Pons (tissue), 1 donor: ENCODE measurements around the gene C20orf141.
"Not testable (repeated sequence)": the region's sequence is repeated elsewhere in the genome, so short reads cannot be mapped to it uniquely, and the experiment has no call there.

Source experiments
- DNase-seq: peaks from one replicate; pipeline ENCODE4 v3.0.0-alpha.2; 2016; ENCODE audit warnings: low spot score

Gene C20orf141

DNA sequence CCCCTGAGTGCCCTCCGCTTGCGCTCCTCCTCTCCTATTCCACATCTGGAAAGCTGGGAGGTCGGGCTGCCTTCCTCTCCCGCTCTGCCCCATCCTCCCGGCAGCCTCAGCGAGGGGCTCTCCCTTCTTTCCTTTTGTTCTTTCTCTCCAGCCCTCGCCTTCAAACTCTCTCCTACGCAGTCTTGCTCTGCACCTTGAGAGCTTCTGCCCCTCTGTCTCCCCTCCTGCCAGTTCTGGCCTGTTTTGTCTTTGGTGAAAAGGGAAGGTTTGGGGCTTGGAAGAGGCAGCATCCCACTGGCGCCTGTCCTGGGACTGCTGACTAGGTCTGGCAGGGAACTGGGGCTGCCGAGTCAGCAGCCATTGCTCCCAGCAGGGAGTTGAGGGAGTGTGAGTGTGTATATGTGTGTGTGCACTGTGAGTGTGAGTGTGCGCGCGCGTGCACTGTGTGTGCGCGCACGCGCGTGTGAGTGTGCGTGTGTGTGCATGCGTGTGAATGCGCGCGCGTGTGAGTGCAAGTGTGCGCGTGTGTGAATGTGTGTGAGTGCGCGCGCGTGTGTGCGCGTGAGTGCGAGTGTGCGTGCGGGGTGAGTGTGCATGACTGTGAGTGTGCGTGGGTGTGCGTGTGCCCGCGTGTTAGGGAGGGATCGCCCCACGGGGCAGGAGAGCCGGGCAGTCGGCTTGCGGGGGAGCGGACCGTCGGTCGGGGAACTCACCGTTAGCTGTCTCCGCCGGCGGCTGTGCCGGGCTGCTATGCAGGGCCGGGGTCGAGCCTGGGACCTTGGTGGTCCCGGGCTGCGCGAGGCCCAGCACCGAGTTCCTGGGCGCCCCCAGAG is 14.9 kb upstream of the C20orf141 start:
- DNase-seq, result no peak

DNA sequence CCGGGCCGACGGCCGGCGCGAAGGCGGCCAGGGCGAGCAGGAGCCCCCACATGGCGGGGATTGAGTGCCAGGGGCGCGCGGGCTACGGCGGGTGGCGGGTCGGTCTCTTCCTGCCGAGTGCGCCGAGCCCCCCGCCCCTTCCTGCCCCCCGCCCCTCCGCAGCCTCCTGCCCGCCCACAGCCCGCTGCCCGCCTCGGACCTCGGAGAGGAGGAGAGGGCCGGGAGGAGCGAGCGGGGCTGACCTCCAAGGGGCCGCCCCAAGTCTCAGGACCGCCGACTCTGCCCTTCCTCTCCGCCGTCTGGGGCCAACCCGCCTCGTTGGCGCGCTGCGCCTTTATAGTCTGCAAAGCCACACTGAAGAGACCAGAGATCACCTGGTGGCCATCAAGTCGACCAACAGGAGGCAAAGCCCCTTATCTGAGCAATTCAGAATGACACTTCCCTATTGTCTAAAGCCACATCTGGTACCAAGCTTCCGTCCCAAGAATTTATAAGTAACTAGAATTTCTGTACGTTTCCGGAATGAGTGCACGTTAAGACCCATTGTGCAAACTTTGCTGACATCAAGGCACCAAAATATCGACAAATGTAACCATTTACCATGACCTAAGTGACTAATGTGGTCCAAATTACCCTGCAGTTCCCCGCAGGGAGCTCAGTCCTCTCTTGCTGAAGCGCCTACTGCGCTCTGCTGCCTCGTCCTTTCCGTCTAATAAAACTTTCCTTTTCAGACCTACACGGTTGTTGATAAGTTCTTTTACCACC is 14.1 kb upstream of the C20orf141 start, which contains the start of gene CPXM1:
CPXM1 (minus strand) TSS at position 107 of the 765 bp plus-strand sequence; CDS start at position 52, 55 bp downstream.
- no peak for DNase-seq

DNA sequence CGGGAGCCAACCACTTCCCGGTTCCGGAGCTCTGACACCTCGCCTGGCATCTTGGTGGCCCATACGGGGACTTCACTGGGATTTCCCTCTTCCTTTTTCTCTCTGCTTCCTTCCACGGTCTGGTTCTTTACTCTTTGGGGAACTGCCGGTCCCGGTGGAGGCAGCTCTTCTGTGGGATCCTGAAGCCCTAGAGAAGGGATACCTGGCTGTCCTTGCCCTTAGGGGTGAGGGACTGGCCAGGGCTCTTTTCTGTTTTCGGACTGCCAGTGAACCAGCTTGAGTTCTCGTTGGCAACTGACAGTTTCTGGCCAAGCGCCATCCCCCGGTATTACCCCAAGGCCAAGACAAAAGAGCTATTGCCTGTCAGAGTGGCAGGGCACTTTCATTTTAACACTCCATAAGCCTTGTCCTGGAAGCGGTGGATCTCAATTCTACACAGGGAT is 13.5 kb upstream of the C20orf141 start:
- no peak for DNase-seq

DNA sequence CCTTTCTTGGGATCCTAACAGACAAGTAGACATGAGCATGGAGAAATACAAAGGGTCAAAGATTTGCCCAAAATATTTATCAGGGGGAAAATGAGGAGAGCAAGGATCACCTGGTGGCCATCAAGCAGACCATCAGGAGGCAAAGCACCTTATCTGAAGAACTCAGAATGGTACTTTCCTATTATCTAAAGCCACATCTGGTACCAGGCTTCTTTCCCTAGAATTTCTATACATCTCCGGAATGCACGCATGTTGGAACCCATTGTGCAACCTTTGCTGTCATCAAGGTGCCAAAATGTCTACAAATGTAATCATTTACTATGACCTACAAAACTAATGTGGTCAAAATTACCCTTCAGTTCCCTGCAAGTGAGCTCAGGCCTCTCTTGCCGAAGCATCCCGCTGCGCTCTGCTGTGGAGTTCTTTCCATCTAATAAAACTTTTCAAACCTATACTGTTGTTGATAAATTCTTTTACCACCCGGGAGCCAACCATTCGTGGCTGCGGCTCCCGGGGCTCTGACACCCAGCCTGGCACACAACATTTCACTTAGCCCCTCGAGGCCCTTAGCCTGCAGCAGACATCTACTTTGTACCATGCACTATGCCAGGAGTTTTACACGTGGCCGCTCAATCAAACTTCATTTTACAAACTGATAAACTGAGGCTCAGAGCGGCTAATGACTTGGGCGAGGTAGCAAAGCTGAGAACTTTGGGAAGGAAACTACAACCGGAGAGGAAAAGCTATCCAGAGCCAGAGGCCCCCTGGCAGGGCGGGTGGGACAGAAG is 10.6 kb upstream of the C20orf141 start:
- no peak for DNase-seq

DNA sequence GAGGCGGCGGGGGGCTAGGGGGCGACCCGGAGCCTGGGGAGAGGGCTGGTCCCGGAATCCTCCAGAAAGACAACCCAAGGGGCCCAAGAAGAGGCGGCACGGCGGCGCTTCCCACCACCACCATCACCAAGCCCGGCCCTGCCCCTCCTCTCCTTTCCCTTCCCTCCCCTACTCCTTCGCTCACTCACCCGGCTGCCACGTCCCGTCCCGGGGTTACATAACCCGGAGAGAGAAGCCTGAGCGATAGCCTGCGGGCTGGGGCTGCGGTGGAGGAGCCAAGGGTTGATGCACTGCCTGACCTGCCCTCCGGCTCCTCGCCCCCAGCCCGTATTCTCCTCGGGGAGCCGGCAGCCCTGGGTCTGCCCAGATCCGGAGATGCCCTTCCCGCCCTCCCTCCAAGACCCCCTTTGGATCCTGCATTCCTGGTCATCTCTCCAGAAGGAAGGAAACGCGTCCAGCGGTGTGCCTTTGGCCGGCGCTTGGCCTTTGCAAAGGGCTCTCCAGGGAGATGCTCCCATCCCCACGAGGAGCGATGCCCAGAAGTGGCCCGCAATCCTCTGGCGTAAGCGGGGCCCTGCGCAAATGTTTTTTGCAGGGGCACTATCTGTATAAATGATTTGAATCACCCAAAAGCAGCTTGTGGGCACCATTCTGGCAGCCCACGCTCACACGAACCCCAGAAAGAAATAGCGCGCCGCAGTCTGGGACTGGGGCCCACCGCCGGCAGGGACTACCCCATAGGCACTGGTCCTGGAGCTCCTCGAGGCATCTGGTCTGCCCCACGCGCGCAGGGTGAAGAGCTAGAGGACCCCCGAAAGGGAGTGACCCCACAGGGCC is 9.7 kb upstream of the C20orf141 start:
- no peak for DNase-seq

DNA sequence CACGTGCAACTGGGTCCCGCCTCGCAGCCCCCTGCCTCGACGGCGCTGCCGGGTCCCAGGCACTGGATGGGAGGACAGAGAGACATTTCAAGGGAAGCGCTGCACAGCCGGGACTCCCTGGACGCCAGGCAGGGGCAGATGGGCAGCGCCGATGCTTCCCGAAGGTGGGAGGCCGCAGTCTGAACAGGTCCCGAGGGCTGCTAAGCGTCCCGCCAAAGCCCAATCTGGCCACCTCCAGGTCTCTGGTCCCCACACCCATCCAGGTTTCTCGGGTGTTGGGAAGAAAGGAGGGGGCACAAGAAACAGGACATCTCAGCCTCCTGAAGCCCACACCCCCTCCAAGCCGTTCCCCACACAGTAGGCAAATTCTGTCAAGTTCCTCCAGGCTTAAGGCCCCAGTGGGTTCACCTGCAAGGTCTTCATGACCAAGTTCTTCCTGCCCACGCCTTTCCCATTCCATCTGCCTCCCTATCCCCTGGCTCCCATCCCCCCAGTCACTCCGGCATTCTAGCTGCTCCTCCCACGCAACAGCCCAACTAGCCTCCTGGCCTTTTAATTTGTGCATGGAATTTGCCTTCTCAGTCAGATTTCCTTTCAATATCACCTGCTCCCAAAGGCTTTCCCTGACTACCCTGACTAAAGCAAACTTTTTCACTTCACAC is 9.0 kb upstream of the C20orf141 start:
- no peak for DNase-seq

DNA sequence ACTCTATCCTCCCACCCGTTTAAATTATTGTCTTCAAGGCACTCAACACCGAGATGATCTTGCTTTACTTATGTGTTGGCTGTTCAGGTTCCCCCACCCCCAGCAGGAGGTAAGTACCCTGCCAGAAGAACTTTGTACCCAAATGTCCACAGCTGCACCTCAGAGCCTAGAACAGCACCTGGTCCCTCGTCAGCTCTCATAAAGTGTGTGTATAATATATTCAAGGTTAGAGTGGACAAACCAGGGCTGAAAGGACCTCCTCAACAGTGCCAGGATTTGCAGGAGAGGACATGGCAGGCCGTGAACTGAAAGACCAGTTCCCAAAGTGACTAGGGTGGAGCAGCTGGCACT is 8.5 kb upstream of the C20orf141 start:
- no peak for DNase-seq

DNA sequence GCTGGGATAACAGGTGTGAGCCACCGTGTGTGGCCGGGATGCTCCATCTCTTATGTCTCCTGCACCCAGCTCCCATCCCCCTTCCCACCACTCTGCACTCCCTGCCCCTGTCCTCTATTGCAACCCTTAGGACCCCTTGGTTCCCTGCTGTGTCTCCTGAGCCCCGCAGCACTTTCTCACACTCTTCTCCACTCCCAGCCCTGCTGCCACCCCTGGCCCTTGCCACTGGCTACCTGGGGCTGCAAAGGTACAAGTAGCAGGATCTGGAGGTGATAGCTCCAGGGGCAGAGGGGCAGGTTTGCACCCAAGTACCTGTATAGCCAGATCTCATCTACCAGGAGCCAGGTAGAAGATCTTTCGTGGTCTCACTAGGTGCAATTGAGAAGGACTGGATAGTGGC is 7.8 kb upstream of the C20orf141 start:
- no peak for DNase-seq

DNA sequence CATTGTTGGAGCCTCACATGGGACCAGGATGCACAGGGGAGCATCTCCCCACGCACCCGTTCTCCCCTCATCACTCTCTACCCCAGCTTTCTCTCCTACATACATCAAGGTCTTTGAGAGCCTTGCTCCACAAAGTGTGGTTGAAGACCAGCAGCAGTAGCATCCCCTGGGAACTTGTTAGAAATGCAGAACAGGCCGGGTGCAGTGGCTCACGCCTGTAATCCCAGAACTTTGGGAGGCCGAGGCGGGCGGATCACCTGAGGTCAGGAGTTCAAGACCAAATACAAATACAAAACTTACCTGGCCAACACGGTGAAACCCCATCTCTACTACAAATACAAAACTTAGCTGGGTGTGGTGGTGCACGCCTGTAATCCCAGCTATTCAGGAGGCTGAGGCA is 6.9 kb upstream of the C20orf141 start:
- not testable (repeated sequence) for DNase-seq

DNA sequence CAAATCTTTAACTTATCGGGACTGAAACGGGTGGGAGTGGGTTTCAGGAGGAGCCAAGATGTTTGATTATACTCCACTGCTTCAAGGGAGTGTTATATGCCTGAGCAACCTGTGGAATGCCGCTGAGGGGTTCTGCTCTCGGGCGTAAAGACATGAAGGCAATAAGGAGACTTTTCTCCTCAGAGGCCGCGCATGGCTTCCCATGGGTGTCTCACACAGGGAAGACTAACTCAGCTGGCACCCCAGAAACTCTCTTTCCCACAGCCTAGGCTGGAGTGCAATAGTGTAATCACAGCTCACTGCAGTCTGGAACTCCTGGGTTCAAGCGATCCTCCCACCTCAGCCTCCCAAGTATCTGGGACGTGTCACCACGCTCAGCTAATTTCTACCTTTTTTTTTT is 5.1 kb upstream of the C20orf141 start:
- DNase-seq, result no peak

DNA sequence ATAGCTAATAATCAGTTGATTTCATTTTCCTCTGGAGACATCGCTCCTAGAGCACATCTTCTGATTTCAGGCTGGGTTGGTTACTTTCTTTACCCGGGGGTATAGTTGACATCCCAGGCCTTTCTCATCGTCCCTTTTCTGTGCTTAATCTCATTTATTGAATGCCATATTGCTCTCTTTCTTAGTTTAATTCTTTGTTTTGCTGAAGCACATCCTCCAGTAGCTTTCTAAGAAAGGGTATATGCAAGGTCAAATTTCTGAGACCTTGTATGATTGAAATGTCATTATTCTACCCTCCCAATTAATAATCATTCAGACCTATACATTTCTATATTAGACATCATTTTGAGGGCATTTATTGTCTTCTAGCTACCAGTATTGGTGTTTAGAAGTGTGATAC is 2.6 kb upstream of the C20orf141 start:
- DNase-seq, result no peak

DNA sequence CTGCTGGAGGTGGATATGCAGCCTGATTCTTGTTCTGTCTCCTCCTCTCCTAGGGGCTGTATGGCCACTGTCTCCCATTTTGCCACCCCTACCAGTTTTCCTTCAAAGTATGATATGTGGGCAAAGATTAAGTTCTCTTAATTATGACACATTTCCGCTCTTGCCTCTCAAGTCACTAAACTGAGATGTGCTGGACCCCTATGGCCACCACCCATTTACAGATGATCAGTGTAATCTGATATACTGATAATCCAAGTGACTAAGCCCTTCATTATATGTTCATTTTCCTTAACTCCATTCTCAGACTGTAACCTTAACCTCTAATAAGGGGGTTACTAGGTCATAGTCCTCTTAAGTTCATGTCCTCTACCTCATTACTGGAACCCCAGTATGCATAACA is 711 bp upstream of the C20orf141 start:
- no peak for DNase-seq

DNA sequence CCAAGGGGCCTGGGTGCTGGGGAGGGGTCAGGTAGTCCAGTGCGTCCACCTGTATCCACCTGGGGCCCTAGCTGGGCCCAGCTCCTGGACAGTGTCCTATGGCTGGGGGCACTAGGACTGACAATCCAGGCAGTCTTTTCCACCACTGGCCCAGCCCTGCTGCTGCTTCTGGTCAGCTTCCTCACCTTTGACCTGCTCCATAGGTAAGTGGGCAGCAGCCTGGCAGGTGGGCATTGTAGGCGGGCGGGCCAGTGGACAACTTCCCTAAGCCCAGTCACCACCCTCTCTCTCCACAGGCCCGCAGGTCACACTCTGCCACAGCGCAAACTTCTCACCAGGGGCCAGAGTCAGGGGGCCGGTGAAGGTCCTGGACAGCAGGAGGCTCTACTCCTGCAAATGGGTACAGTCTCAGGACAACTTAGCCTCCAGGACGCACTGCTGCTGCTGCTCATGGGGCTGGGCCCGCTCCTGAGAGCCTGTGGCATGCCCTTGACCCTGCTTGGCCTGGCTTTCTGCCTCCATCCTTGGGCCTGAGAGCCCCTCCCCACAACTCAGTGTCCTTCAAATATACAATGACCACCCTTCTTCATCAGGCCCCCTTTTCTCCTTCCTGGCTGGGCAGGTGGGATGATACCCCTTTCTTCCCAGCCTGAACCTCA is 584 bp downstream of the C20orf141 start:
- no peak for DNase-seq

DNA sequence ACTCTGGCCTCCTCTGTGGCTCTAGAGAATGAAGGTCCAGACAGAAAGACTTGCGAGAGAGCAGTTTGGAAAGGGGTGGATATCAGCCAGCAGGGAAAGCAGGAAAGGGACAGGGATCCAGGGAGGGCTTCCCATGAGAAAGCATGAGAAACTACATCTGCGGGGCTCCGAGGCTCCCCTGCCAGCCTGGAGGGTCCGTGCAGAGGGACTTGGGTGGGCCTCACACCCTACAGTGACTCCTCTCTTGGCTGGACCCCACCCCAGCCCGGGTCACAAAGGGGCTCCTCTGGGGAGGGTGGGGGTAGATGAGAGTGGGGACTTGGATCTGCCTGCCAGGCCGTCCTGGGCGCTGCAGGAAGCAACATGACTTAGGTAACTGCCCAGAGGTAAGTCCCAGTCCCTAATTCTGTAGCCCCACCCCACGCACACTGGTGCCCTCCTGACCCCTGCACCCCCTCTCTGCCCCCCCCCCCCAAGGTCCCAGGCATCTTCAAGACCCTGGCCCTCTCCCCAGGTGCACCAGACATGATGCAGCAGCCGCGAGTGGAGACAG is 1.3 kb downstream of the C20orf141 start, which contains the start of gene TMEM239:
TMEM239 (plus strand) TSS at position 335 of the 553 bp plus-strand sequence; CDS start at position 526, 191 bp downstream.
- DNase-seq, result no peak

DNA sequence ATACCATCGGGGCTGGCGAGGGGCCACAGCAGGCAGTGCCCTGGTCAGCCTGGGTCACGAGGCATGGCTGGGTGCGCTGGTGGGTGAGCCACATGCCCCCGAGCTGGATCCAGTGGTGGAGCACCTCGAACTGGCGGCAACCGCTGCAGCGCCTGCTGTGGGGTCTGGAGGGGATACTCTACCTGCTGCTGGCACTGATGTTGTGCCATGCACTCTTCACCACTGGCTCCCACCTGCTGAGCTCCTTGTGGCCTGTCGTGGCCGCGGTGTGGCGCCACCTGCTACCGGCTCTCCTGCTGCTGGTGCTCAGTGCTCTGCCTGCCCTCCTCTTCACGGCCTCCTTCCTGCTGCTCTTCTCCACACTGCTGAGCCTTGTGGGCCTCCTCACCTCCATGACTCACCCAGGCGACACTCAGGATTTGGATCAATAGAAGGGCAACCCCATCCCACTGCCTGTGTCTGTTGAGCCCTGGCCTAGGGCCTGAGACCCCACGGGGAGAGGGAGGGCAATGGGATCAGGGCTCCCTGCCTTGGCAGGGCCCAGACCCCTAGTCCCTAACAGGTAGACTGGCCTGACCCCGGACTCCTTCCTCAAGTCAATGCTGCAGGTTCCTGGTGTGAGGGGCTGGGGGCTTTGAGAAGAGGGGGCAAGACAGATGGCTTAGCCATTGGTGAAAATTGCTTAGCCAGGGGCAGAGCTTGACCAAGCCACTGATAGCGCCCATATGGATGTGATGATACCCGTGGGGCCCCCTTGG is 2.0 kb downstream of the C20orf141 start:
- DNase-seq, result no peak

DNA sequence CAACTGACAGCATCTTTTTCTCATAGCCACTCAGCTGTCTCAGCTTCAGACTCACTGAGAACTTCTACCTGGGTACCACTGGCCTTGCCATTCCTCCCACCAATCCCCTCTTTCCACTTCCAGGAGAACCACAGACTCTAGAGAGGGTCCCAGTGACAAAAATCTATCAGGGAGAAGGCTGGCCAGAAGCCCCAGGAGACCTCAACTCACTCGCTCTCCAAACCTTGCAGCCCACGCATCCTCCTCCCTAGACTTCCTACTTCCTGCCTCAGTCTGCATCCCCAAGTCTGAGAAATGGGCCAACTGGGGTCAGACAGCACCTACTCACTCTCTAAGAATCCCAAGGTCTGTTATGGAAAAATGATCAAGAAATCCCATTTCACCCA is 2.5 kb downstream of the C20orf141 start:
- DNase-seq, result no peak

DNA sequence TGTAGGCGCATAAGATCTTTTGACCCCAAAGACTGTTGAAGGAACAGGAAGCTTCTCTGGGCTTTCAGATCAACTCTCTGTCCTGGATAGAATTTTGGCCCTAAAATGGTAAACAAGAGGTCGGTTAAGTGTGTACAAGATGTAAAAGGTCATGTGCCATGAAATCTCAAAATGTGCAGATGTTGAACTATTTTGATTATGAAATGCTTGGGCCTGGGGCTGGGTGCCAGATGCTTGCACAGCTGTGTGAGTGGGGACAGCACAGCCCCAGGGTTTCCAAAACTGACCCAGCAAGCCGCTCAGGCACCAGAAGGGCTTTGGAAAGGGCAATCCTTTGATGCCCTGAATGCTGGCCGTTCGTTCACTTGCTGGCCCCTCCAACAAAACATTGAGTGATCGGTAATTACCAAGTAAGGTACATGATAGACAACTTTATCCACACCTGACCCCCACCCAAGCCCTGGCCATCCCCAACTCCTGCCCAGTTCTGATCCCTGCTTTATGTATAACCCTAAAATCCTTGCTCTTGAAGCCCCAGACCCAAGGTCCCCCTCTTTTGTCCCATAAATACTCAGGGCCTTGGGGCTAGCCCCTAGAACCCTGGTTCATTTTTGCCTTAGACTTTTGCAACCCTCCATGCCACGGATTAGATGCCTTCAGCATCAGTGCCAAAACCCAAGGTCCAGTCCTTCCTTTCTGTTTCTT is 3.3 kb downstream of the C20orf141 start:
- DNase-seq, result no peak

DNA sequence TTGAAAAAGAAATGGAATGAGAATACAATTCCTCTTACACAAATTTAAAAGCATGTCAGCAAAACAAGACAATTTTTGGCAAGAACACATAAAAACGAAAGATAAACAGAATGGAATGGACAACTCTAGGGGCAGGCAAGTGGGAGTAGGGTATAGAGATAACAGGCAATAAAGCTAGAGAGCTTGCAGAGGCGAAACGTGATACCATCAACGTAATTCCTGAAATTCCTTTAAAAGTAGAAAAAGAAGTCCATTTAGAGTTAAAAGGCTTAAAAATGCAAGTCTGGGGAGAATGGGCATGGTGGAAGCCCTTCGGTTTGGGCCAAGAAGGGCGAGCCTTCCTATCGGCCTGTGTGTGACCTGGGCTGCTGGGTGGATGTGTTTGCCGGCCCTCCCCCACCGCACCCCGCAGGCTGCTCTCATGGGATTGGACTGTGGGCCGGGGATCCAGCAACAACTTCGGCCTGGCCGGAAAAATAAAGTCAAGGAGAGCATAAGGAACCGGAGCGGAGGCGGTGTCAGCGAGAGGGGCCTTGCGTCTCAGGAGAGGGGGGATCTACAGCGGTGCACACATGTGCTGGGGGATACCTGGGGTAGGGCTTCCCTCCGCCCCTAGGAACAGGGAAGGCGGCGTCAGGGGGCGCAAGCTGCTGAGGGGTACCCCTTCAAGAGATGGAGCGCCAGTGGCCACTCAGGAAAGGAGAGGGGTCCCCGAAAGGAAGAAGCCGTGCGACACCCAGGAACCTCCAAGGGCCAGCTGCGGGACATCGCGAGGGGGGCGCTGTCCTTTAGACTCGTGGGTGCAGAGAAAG is 5.5 kb downstream of the C20orf141 start:
- no peak for DNase-seq
